Fibroblast of lung (primary cell): Measurements from ENCODE around the gene LRMDA.
A peak's percentile ranks its signal among the peaks of the same experiment; 100 is the strongest.

Experiments
- EZH2 ChIP-seq: IDR thresholded peaks from 2 replicates; pipeline ENCODE4 v1.5.1; 2012; ENCODE audit warnings: low read length, control low read depth, mild to moderate bottlenecking; ENCODE audit errors: missing control alignments
- TF ChIP-seq, protein P1 (sequence below), 2 donors: IDR thresholded peaks in 1 of 2; conservative IDR thresholded peaks in 1 of 2; 1 replicate in 1 of 2; 2 replicates in 1 of 2; pipeline ENCODE4 v1.5.1; 2011 to 2012; ENCODE audit warnings: low read length in 2 of 2, control low read depth in 1 of 2, inconsistent platforms in 1 of 2, low read depth in 1 of 2, mild to moderate bottlenecking in 1 of 2

DNA sequence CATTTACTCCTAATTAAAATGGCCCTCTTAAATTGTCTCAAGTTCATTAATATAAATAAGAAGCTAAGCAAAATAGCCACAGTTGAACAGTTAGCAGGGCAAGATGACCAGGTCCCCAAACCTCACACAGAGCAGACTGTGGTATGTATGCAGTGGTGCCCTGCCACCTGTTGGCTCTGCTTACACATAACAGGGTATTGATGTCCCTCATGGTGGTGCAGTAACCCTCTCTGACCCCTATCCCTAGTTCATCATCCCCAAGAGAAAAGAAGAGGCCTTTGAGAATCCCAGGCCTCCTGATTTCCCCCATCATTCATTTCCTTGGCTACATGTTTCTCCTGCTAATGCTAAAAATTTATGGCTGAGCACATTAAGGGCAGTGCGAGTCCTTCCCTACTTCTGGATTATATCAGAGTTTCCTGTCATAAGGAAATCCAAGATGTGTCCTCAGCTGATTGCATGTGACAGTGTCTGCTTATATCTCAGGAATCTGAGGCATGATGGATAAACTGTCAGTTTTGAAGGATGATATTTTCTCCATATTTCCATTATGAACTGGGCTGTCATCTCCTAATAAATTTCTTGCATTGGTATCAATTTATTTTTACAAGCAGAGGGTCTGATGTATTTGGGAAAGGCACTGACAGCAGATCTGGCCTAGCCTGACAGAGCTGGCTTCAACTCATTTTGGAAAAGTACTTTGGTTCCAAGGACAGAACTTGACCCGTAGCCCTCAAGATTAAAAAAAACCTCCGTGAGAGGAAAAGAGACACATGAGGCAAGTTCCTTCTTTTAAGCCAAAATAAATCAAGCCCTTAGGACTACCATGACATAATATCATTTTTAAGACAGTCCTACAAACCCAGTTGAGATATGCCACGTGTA, 880.6 kb downstream of the LRMDA start:
- TF ChIP-seq, protein P1, sequence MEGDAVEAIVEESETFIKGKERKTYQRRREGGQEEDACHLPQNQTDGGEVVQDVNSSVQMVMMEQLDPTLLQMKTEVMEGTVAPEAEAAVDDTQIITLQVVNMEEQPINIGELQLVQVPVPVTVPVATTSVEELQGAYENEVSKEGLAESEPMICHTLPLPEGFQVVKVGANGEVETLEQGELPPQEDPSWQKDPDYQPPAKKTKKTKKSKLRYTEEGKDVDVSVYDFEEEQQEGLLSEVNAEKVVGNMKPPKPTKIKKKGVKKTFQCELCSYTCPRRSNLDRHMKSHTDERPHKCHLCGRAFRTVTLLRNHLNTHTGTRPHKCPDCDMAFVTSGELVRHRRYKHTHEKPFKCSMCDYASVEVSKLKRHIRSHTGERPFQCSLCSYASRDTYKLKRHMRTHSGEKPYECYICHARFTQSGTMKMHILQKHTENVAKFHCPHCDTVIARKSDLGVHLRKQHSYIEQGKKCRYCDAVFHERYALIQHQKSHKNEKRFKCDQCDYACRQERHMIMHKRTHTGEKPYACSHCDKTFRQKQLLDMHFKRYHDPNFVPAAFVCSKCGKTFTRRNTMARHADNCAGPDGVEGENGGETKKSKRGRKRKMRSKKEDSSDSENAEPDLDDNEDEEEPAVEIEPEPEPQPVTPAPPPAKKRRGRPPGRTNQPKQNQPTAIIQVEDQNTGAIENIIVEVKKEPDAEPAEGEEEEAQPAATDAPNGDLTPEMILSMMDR (conservative IDR thresholded peaks at IDR 0.05 in 1 of 2, IDR thresholded peaks at IDR 0.05 in 1 of 2; ENCODE audit: low read depth in 1 of 2, low read length in 2 of 2), result peak; percentile 29 to 36
- TF ChIP-seq EZH2, result no peak
